ENCODE measurements around the gene WDR45B.

DNA sequence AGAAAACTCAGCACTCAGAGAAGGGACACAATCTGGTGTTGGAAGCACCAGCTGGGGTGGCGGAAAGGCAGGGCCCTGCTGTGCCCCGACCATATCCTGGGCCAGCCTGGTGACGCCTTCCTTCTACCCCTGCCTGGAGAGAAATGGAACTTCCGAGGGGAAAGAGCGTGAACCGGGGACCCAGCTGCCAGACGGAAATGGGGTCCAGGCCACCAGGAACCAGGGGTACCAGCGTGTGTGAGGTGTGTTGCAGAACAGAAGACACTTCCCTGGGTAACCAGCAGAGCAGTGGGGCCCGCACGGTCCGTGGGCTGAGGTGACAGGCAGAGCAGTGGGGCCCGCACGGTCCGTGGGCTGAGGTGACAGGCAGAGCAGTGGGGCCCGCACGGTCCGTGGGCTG lies 43.5 kb upstream of the WDR45B start:
- TF ChIP-seq TAF1 (IDR thresholded peaks at IDR 0.05; ENCODE audit: low read depth) (no peak), CEBPB (IDR thresholded peaks at IDR 0.05) (no peak), TCF12 (IDR thresholded peaks at IDR 0.05; ENCODE audit: low read depth) (no peak)

All from Ishikawa (cell line).